ENCODE results near the gene CMTM3. TPM values are rescaled to one million over a fixed set of nuclear protein-coding genes. Genes with fewer than 3 reads are reported as not detected.

The CMTM3 gene
- total RNA-seq, 2 experiments from 2014 or later = 46.3 to 49.3 TPM

DNA sequence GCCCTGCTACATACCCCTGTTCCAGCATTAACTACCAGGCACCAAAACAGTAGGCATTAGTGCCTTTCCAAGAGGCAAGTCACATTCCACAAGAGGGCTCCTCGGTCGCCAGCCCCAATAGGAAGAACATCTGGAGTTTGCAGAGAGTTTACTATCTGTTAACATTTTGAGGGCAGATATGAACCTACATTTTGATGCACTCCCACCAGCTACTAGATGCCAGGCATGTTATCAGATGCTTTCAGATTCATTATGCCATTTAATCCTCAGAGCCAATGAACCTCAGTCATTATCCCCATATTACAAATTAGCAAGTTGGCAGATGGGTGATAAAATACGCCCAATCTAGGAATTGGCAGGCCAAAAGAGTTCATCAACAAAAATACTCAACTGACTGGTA is 29.4 kb upstream of the CMTM3 start:
- DNase-seq = no peak
- Mint-ChIP-seq H3K4me1 (ENCODE audit: low read depth) (peaks cover 16% of the 10 kb centered on the region), H3K9me3 (no peaks in the 10 kb centered on the region), H3K36me3 (ENCODE audit: low read depth) (no peaks in the 10 kb centered on the region), H3K4me3 (no peak overlapping the region), H3K27me3 (peaks cover 14% of the 10 kb centered on the region), H3K27ac (no peak overlapping the region)
- H3K27ac ChIP-seq (ENCODE audit: low read depth in 1 of 2, low read length in 2 of 2) = no peak overlapping the region
- ChIA-PET POLR2A (interaction anchor here (0.7 kb wide), 1 partner anchor 23 kb away, joined by 3 read pairs; no protein-coding TSS in a partner anchor), CTCF (interaction anchor here (1.4 to 3.0 kb wide), 4 partner anchors 13 to 59 kb away, joined by 3 to 13 read pairs (median 6); no protein-coding TSS in a partner anchor)
- H3K4me3 ChIP-seq (ENCODE audit: low read length) = no peak overlapping the region
- H3K36me3 ChIP-seq (ENCODE audit: insufficient read depth, low read length) = no peaks in the 10 kb centered on the region
- H3K4me1 ChIP-seq (ENCODE audit: insufficient read depth, low read length) = peaks cover 15% of the 10 kb centered on the region
- H3K27me3 ChIP-seq (ENCODE audit: control insufficient read depth in 1 of 2, insufficient read depth in 2 of 2, low read length in 2 of 2) = peaks cover 17 to 18% of the 10 kb centered on the region in 2 experiments
- ATAC-seq (ENCODE audit: poor library complexity) = no peak
- H3K9me3 ChIP-seq (ENCODE audit: control insufficient read depth in 1 of 2, insufficient read depth in 1 of 2, low read length in 2 of 2) = no peaks in the 10 kb centered on the region
- intact Hi-C loops (cut with DNase I, micrococcal nuclease) = no loop called here
- TF ChIP-seq CTCF (IDR thresholded peaks at IDR 0.05) = no peak

- intact Hi-C loops (cut with DNase I, micrococcal nuclease) = no loop called here
- no peak for TF ChIP-seq CTCF (IDR thresholded peaks at IDR 0.05)
- H3K4me3 ChIP-seq (ENCODE audit: low read length) = no peak overlapping the region
- Mint-ChIP-seq H3K36me3 (ENCODE audit: low read depth) (no peaks in the 10 kb centered on the region), H3K27me3 (peaks cover 25% of the 10 kb centered on the region), H3K4me3 (no peak overlapping the region), H3K4me1 (ENCODE audit: low read depth) (peaks cover 16% of the 10 kb centered on the region), H3K27ac (no peak overlapping the region), H3K9me3 (no peaks in the 10 kb centered on the region)
- ChIA-PET POLR2A (no interaction called here), CTCF (interaction anchor here (1.5 to 3.0 kb wide), 2 partner anchors 14 to 32 kb away, joined by 4 to 8 read pairs; no protein-coding TSS in a partner anchor)
- ATAC-seq (ENCODE audit: poor library complexity) (no peak), DNase-seq (no peak)
- H3K36me3 ChIP-seq (ENCODE audit: insufficient read depth, low read length) = no peaks in the 10 kb centered on the region
- H3K27me3 ChIP-seq (ENCODE audit: control insufficient read depth in 1 of 2, insufficient read depth in 2 of 2, low read length in 2 of 2) = peaks cover 20 to 21% of the 10 kb centered on the region in 2 experiments
- no peak overlapping the region for H3K27ac ChIP-seq (ENCODE audit: low read depth in 1 of 2, low read length in 2 of 2)
- no peaks in the 10 kb centered on the region for H3K9me3 ChIP-seq (ENCODE audit: control insufficient read depth in 1 of 2, insufficient read depth in 1 of 2, low read length in 2 of 2)
- peaks cover 15% of the 10 kb centered on the region for H3K4me1 ChIP-seq (ENCODE audit: insufficient read depth, low read length)
Measured at GRCh38 chr16:66576296-66576695, 28.2 kb upstream of the CMTM3 start.

DNA sequence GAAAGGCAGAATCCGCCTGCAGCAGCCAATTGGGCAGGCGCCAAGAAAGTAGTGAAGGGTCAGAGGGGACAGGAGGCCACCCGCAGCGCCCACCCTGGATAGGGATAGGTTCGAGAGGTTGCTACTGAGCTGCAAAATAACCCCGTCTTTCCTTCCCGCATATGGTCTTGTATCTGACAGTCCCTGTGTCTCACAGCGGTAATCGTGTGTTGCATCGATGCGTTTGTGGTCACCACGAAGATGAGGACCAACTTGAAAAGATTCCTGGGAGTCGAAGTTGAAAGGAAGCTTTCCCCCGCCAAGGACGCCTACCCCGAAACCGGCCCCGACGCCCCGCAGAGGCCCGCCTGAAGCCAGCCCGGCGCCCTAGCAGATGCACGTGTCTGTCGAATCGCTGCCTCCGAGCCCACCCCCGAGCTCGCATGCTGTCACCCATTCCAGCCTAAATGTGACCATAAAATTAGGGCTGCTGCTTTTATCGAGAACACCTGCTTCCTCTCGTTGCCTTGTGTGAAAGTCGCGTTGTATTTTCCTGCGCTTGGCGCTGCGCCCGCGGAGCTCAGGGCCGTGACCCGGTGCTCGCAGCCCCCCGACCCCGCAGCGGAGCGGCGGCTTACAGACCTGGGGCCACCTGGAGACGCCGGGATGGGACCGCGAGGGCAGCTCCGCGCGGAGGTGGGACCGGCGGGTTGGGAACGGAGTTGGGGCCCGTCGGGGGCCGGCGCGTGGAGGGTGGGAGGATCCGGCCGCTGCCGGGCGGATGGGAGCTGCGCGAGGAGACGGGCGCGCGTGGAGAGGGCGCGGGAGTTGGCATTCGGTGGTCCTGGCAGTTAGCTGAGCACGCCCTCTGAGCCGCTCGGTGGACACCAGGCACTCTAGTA is 25.6 kb upstream of the CMTM3 start, which contains the start of gene CMTM2:
Gene CMTM2 (plus strand): TSS at position 813 of the 881 bp plus-strand sequence. CDS start 145 bp downstream, outside the sequence.
- H3K4me1 ChIP-seq (ENCODE audit: insufficient read depth, low read length) = peaks cover 15% of the 10 kb centered on the region
- peak in 6 of 14 experiments; percentile 16 to 37 (median 28) for DNase-seq
- H3K4me3 Mint-ChIP-seq = peak within 1 kb of the TSS; percentile 70
- ATAC-seq (ENCODE audit: poor library complexity) = peak; percentile 51
- H3K27ac ChIP-seq (ENCODE audit: low read depth in 1 of 2, low read length in 2 of 2) = no peak within 1 kb of the TSS
- H3K27me3 ChIP-seq (ENCODE audit: control insufficient read depth in 1 of 2, insufficient read depth in 2 of 2, low read length in 2 of 2) = peaks cover 20 to 21% of the 10 kb centered on the region in 2 experiments
- no peaks in the 10 kb centered on the region for H3K36me3 ChIP-seq (ENCODE audit: insufficient read depth, low read length)
- peaks cover 25% of the 10 kb centered on the region for H3K27me3 Mint-ChIP-seq
- intact Hi-C loops (cut with DNase I, micrococcal nuclease) = no loop called here
- peaks cover 16% of the 10 kb centered on the region for H3K4me1 Mint-ChIP-seq (ENCODE audit: low read depth)
- no peaks in the 10 kb centered on the region for H3K36me3 Mint-ChIP-seq (ENCODE audit: low read depth)
- TF ChIP-seq CTCF (IDR thresholded peaks at IDR 0.05) = no peak
- no peaks in the 10 kb centered on the region for H3K9me3 ChIP-seq (ENCODE audit: control insufficient read depth in 1 of 2, insufficient read depth in 1 of 2, low read length in 2 of 2)
- no peak within 1 kb of the TSS for H3K27ac Mint-ChIP-seq
- CTCF ChIA-PET = interaction anchor here (1.2 to 2.3 kb wide), 3 partner anchors 11 to 30 kb away, joined by 4 to 8 read pairs (median 6); no protein-coding TSS in a partner anchor
- peak within 1 kb of the TSS; percentile 41 for H3K4me3 ChIP-seq (ENCODE audit: low read length)
- POLR2A ChIA-PET = interaction anchor here (0.6 to 2.7 kb wide), 10 partner anchors 9 to 55 kb away, joined by 3 to 20 read pairs (median 6); partner anchors contain the start of genes CKLF and CMTM3
- H3K9me3 Mint-ChIP-seq = no peaks in the 10 kb centered on the region
